Stimulated activated naive CD4-positive, alpha-beta T cell treated with Interleukin-2 at 50 U/mL for 16 hours (primary cell): Measurements from ENCODE around the gene CCDC158.
"Not testable (repeated sequence)": the region's sequence is repeated elsewhere in the genome, so short reads cannot be mapped to it uniquely, and the experiment has no call there.

Source experiments
- DNase-seq: peaks from one replicate; lab custom pipeline; 2025; lab: John Stamatoyannopoulos, UW

CCDC158 gene

DNA sequence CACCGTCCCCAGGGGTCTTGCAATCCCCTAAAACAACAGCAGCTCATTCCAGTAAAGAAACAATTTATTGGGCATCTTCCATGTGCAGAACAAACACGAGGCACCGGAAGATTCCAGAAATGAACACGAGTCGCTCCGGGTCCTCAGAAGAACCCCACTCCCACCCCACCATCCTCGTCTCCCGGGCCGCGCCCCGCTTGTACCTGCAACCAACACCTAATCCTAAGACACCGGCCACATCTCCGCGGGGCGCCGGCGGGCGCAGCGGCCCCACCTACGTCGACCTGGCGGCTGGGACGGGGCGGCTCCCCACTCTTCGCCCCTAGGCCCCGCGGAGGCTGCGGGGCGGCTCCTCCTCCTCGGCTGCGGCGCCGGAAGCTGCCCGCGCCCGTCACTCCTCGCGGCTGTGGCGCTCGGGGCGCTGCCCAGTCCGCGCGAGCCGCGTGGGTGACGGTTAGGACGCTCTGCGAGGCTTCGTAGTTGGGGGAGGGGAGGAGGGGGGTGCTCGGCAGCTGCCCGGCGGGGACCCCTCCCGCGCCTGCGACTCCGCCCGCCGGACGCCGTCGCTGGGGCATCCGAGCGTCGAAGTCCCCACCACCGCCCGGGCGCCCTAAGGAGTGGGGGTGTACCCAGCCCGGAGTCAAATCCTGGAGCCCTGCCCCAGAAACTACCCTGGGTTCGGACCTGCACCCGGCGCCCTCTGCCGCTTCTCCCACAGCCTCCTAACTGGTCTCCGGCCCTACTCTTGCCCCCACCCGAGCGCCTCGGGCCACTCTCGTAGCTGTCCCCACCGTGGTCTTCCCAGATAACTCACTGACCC lies at the start of gene CCDC158:
CCDC158 (minus strand) TSS at position 380 of the 820 bp plus-strand sequence. CDS start 17,934 bp downstream, outside the sequence.
- DNase-seq = no peak

DNA sequence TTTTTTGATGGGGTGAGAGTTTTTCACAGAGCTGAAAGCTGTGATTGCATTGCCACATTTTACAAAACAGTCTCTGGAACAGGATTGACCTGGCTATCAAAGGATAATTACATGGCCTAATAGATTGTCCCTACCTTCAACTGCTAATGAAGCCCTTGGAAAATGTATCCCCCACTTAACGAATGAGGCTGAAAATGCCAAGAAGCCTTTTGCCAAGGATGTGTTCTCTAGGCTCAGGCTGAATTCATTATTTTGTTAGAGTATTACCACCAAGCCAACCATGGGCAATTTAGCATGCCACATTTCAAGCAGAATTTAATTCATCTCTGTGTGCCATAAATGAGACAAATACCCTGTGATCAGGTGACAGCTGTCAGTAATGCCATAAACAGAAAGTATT lies 49.6 kb upstream of the CCDC158 start:
- no peak for DNase-seq

DNA sequence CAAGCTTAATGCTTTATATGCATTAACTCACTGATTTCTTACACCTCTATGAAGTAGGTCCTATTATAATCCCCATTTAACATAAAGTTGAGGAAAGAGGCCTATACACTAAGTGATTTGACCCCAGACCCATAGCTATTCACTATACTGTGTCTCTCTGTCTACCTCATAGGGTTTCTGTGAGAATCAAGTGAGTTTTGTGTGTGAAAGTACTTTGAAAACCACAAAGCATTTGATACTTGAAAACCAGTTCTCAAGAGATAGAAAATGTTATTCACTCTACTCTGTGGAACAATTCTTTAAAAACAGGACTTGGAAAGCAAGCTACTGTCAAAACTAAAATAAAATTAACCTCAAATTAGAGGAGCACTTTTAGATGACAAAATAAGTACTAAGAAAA lies 49.1 kb upstream of the CCDC158 start:
- DNase-seq = no peak

DNA sequence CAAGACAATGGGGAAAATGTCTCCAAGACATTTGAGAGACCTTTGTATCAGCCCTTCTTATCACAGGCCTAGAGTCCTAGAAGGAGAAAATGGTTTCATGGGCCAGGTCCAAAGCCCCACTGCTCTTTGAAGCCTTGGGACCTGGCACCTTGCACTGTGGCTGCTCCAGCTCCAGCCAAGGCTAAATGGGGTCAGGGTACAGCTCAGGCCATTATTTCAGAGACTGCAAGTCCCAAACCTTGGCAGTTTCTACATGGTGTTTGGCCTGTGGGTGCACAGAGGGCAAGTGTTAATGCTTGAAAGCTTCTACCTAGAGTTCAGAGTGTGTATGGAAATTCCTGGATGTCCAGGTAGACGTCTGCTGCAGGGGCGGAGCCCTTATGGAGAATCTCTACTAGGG lies 42.6 kb upstream of the CCDC158 start:
- DNase-seq = no peak

DNA sequence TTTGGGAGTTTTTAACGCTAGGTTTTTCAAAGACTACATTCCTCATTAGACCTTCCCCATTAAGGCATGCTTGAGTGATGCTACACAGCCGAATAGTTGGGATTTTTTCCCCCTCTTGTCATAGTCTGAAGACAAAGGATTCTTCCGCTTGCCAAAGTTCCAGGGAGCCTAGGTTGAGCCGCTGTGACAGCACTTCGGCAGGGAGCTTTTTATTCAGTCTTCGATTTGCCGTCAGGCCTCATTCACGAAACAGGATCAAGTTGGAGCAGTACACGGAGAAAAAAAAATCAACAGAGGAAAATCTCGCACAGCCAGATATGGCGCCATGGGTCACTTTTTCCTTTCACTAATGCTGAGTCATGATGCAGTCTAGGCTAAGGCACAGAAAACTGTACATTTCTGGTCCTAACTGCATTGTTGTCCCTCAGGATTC lies 38.4 kb upstream of the CCDC158 start:
- DNase-seq = no peak

DNA sequence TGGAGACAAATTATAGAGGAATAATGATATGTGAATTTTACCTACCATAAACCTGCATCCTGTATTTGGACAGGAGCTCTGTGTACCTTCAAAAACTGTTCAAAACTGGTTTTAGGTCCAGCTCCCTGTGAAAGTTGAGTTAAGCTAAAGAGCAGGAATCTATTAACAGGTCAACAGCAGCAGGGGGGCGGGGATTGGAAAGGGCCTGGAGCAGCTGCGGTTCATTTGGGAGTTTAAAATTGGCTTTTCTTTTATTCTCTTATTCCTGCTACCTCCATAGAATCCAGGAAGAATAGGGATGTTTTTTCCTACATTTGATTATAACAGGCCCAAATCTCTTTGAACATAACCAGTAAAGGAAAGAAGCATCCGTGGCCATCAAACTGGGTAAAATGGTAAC lies 37.9 kb upstream of the CCDC158 start:
- no peak for DNase-seq

DNA sequence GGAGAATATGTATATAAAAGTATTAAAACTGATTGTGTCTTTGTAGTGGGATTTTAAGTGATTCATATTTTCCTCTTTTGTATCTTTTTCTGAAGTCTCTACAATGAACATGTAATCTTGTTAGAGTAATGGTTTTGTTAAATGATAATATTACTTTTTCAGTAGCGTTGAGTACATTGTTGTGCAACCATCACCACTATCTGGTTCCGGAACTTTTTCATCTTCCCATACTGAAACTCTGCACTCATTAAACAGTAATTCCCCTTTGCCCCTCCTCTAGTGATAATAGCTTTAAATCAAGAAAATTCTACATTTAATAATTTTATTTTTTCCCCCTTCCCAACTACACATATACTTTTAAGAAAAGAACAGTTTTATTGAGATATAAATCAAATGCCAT lies 37.4 kb upstream of the CCDC158 start:
- DNase-seq = no peak

DNA sequence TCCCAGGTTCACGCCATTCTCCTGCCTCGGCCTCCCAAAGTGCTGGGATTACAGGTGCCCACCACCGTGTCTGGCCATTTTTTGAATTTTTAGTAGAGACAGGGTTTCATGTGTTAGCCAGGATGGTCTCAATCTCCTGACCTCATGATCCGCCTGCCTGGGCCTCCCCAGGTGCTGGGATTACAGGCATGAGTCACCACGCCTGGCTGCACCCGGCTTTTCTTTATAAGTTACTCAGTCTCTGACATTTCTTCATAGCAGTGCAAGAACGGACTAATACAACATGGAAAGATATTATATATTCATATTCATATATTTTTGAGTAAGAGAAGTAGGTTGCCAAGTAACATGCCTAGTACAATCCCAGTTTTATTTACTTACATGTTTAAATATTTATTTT lies 36.9 kb upstream of the CCDC158 start:
- DNase-seq = no peak

DNA sequence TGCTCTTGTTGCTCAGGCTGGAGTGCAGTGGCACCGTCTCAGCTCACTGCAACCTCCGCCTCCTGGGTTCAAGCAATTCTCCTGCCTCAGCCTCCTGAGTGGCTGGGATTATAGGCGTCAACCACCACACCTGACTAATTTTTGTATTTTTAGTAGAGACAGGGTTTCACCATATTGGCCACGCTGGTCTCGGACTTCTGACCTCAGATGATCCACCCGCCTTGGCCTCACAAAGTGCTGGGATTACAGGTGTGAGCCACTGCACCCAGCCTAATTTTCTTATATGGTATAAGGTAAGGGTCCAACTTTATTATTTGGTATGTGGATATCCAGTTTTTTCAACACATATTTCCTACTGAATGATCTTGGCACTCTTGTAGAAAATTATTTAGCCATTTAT lies 33.1 kb upstream of the CCDC158 start:
- DNase-seq = not testable (repeated sequence)

DNA sequence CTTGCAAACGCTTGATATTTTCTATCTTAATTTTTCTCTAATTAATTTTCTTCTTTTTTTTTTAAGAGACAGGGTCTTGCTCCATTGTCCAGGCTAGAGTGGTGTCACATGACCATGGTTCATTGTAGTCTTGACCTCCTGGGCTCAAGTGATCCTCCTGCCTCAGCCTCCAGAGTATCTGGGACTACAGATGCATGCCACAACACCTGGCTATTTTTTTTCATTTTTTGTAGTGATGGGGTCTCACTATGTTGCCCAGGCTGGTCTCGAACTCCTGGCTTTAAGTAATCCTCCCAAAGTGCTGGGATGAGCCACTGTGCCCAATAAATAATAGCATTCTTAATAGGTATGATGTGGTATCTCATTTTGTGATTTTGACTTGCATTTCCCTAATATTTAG lies 32.3 kb upstream of the CCDC158 start:
- no peak for DNase-seq

DNA sequence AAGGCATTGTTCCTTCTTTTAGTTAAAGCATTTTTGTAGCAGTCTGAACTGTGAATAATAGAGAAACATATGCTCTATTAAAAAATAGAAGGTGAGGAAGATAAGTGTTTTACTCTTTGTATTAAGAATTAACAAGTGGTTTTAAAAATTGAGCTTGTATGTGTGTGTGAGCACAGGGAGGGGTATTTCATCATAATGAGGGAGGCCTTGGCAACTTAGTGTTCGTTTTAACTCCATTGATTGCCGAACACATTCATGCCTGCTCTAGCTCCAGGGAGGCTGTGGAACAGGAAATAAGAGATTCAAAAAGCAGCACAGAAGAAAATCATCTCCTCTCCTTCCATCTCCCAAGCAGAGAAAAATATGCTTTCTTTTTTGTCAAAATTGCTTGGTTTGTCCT lies 28.9 kb upstream of the CCDC158 start:
- no peak for DNase-seq

DNA sequence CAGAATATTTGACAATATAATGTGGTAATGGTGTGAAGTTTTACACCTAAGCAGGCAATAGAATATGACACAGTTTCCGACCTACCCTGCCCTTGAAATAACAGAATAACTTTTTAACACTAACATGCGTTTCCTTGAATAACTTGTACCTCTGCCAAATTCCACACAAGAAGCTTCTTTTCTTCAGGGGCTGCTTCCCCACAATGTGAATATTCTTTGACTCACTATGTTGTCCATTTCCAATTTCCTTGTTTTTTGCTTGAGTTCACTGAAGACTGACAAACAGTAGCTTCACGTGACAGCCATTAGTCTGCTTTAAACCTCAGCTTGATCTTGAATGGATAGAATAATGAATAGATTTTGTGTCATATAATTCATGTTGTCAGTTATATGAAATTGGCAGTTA lies 28.4 kb upstream of the CCDC158 start:
- no peak for DNase-seq

DNA sequence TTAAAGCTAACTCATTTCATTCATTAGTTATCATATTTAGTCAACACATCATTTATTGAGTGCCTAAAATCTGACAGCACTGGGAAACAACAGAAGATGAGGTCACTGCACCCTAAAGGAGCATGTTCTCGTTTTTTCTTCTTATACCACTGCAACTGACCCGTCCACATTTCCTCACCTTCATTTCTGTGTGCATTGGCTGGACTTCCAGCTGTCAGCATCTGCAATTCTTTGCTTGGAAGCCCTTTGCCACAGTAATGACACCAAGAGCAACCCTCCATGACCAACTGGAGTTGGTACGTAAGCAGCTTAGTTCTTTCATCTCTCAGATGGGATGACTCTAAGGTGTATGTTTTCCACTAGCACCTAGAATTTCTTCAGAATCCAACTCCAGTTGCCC lies 27.3 kb upstream of the CCDC158 start:
- DNase-seq = no peak

DNA sequence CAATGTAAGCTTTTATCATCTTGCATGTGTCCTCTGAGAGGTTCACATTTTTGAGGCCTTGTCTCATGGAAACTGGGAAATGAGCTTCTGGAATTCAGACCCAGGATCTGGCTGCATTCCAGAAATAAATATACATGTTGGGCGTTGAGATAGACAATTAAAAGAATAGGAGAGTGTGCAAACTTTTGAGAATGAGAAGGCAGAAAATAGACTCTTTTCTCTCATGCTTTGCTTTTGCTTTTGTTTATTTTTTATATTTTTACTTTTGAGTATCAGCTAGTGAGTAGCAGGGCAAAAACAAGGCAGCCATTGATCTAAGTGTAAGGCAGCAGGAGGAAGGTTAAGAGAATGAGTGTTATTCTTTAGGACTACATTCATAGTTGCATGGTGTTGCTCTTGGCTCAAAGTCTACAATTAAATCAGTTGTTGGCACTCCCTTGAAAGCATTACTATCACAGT lies 26.5 kb upstream of the CCDC158 start:
- no peak for DNase-seq

DNA sequence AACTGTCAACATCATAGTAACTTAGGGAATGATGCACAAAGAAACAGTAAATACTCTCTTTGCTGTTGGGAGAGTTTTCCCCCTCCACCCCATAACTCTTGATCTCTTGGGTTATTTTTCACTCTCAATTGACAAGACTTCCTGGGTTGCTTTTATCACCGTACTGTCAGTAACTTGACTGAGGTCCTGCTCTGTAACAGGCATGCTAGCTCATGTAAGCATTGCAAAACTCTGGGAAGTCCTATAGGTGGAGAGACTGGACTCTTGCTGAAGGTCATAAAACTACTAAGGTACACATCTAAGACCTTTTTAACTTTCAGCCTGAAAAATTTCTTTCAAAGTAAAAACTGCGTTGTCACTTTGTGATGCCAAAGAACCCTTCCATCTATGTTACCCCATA lies 25.0 kb upstream of the CCDC158 start:
- DNase-seq = no peak

DNA sequence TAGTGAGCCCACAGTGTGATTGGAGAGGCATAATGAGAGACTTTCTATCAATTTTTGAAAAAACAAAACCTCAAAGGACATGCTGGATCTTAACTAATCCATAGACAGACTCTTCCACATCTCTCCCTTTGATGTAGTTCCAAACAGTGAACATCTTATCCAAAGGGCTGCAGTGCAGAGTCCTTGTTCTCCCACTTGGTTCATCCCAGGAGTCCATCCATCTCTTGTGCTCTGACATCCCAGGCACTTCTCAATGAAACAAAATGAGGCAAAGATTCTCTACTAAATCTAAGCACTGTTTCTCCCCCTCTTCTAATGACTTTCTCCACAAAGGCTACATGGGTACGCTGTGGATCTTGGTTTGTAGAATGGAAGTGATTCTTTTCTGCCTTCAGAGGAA lies 22.4 kb upstream of the CCDC158 start:
- DNase-seq = no peak

DNA sequence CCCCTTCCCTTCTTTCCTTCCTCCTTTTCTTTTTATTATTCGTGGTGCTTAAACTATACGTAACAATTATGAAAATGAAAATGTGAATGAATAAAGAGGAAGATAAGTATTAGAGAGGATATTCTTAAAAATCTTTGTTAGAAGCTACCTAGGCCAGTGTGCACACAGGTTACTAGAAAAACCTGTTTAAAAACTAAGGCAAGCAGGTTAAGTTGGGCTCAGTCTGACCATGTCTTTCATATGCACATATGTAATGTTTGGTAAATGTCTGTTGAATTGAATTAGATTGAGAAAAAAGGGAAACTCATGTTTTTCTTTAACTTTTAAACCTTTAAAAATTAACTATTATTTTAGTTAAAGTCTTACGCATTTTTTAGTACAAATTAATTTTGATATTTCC lies 21.9 kb upstream of the CCDC158 start:
- no peak for DNase-seq

DNA sequence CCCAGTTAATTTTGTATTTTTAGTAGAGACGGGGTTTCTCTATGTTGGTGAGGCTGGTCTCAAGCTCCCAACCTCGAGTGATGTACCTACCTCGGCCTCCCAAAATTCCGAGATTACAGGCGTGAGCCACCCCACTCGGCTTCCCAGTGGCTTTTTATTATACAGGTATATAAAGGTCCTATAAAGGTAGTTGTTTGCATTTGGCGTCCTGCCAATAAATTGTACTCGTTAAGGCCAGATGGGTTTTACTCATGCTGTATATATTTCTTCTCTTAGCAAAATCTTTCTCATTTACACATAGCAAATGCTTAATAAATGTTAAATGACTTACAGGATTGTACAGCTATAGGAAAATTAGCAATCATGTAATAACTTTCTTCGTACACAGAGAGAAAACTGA lies 20.9 kb upstream of the CCDC158 start:
- DNase-seq = no peak

DNA sequence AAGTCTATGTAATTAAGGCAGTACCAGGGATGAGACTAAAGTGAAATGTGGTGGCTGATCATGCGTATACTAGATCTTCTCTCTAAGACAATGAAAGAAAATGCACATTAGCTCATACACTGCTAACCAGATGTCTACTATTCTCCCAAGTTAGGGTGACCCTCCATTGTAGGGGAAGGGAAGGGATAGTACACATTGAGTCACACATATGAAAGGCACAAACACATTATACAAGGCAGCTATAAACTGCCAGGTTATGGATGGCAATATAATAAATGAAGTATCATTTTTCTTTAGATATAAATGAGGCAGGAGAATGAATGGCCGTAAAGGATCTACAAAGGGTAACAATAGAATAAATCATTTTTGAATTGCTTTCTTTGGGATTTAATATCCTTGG lies 18.6 kb upstream of the CCDC158 start:
- no peak for DNase-seq

DNA sequence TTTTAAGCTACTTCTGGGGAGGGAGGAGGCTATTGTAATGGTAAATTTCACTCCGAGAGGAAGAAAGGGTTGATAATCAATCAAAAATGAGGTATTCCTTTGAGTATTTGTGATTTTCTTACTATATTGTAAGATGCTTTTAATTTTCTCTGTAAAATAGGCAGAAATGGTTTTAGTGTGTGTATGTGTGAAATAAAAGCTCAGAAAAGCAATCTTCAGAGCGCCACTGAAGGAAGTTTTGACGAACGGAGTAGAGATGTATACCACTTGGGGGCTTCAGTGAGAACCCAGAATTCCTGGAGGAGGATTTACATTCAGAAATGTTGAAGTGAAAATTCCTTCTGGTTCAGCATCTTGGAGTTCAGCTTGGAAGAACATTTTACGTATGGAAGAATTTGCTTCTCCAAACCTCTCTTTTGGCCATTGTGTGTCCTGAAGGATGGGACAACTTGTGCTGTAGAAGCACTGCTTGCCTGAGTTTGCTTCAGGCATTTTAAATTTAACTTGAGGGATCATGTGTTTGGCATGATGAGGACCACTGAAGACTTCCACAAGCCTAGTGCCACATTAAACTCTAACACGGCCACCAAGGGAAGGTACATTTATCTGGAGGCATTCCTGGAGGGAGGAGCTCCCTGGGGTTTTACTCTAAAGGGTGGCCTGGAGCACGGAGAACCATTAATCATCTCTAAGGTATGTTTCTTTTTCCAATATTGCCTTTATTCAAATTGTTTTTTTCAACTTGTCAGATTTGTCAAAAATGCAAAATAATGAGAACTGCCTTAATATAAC lies 14.8 kb upstream of the CCDC158 start:
- no peak for DNase-seq

DNA sequence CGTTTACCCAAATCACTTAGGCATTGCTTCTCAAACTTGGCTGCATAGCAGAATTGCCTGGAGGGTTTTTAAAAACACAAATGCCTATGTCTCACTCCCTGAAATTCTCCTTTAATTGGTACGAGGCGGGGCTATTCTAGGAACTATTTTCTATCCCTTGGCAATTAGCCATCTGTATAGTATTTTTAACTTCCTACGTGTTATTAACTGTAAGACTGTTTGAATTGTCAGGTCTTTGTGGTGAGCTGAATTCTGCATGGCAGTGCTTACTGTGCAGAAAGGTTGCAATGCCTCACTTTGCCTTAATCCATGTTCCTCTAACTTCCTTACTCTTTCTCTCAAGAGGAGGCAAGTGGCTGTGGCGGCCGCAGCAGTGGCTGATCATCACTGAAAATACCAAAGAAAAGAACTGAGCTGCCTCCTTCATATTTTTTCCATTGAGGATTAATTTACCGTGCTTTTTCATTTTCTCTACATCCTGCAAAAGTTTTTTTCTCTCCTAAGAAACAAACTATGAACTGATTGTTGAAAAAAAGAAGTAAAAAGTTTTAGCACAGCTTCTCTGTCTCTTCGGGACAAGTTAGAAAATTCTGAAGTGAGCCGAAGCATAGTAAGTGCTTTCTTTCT lies 14.1 kb upstream of the CCDC158 start, which contains the start of gene SHROOM3:
SHROOM3 (plus strand) TSS at position 329 of the 627 bp plus-strand sequence. CDS start 824 bp downstream, outside the sequence.
- DNase-seq = no peak

DNA sequence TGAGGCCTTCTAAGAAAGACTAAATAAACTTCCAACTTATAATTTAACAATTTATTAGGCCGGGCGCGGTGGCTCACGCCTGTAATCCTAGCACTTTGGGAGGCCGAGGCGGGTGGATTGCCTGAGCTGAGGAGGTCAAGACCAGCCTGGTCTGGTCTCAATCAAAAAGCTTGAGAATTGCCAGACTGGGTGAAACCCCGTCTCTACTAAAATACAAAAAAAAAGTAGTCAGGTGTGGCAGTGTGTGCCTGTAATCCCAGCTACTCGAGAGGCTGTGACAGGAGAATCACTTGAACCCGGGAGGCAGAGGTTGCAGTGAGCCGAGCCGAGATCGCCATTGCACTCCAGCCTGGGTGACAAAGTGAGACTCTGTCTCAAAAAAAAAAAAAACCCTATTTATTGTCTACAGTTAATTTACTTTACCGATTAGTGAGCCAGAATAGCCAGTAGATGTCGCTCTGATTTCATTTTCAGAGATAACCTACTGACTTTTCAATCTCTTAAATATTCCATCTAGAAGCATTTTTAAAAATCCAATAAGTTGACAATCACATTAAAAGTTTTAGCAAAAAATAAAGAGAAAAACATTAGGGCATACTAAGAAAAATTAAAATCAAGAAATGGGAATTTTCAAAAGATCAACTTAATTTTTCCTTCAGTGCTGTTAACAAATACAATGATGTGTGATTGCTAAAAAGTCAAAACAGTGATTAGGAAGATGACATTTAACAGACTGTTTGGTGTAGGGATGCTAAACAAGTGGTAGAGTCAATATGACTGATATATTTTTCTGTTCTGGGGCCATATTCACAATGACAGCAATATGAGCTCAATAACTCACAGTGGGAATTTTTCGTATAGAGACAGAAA lies 9.8 kb upstream of the CCDC158 start:
- DNase-seq = no peak
